Osteocyte (in vitro differentiated cells): Measurements from ENCODE around the gene CD59. TPM values are rescaled to one million over a fixed set of nuclear protein-coding genes. Genes with fewer than 3 reads are reported as not detected.

ENCODE experiments used
- DNase-seq: peaks from one replicate; pipeline ENCODE4 v3.0.0; 2021; ENCODE audit warnings: mixed read lengths; ENCODE audit not compliant: unreplicated experiment; ENCODE audit errors: extremely low spot score
- H3K27ac Mint-ChIP-seq: one replicate; pipeline ENCODE4 v1.8.0; 2021; ENCODE audit warnings: mild to moderate bottlenecking, mixed read lengths; ENCODE audit not compliant: unreplicated experiment
- H3K27me3 Mint-ChIP-seq: one replicate; pipeline ENCODE4 v1.8.0; 2021; ENCODE audit warnings: mixed read lengths; ENCODE audit not compliant: unreplicated experiment
- H3K36me3 Mint-ChIP-seq: one replicate; pipeline ENCODE4 v1.8.0; 2021; ENCODE audit warnings: mixed read lengths; ENCODE audit not compliant: unreplicated experiment
- H3K4me1 Mint-ChIP-seq: one replicate; pipeline ENCODE4 v1.8.0; 2021; ENCODE audit warnings: mixed read lengths; ENCODE audit not compliant: unreplicated experiment
- H3K4me3 Mint-ChIP-seq: one replicate; pipeline ENCODE4 v1.8.0; 2021; ENCODE audit warnings: mild to moderate bottlenecking, moderate library complexity, mixed read lengths; ENCODE audit not compliant: unreplicated experiment
- H3K9me3 Mint-ChIP-seq: one replicate; pipeline ENCODE4 v1.8.0; 2021; ENCODE audit warnings: mixed read lengths; ENCODE audit not compliant: unreplicated experiment
- CTCF ChIP-seq: fragments of 200-600 bp; sonication (generic); IDR thresholded peaks from 2 replicates; pipeline ENCODE4 v1.5.0; 2021; ENCODE audit warnings: antibody characterized with exemption, mild to moderate bottlenecking, moderate library complexity
- total RNA-seq: library from RNA; stranded (reverse); gene quantifications from 2 replicates; pipeline ENCODE4 v1.2.1, GENCODE V29; 2021

Gene CD59
- total RNA-seq, 1 donor from 2014 or later = 857 TPM

- H3K4me3 Mint-ChIP-seq = no peak overlapping the region
- H3K27me3 Mint-ChIP-seq = no peaks in the 10 kb centered on the region
- peaks cover 15% of the 10 kb centered on the region for H3K4me1 Mint-ChIP-seq
- peaks cover 24% of the 10 kb centered on the region for H3K36me3 Mint-ChIP-seq
- no peaks in the 10 kb centered on the region for H3K9me3 Mint-ChIP-seq
- peak overlapping the region; percentile 56 for H3K27ac Mint-ChIP-seq
- no peak for TF ChIP-seq CTCF
- no peak for DNase-seq
Observed at GRCh38 chr11:33747979-33748378, 11.8 kb upstream of the CD59 start.

DNA sequence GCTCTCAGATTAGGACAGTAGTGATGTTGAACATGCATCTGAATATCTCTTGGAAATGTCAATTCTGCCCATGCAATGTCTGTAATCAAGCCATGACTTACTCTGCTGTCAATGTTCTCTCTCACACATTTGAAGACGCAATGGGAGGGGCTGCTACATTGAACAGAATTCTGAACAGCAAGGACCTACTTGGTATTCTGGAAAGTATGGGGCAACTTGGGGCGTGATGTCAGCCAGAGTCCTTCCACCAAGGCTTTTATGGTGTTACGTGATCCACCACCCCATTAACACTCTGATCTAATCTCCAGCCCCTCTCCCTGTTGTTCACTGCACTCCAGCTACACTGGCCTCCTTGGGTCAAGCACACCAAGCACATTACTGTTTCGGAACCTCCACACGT, 7.1 kb upstream of the CD59 start:
- Mint-ChIP-seq H3K27ac (no peak overlapping the region), H3K4me1 (peaks cover 15% of the 10 kb centered on the region), H3K36me3 (peaks cover 22% of the 10 kb centered on the region), H3K4me3 (no peak overlapping the region), H3K9me3 (no peaks in the 10 kb centered on the region), H3K27me3 (no peaks in the 10 kb centered on the region)
- no peak for TF ChIP-seq CTCF
- DNase-seq = no peak

DNA sequence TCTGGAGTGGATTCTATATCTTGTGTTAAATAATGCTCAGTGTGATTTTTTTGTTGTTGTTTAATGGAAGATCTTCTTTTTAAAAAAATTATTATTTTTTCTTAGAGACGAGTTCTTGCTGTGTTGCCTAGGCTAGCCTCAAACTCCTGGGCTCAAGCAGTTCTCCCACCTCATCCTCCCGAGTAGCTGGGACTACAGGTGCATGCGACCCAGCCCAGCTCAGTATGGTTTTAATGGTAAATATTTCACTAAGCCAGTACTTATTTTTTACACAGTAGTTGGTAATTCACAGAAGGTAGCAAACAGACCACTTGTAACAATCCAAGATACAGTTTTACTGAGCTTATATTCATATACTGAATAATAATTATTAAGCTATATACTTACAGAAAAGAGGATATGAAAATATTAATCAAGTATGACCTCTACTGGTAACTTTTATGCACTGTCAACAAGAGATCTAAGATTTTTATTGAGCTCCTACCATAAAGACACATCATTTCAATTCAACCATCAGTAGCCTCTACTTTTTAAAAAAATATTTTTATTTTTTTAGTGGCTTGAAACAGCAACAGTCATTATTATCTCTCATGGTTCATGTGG, 6.1 kb upstream of the CD59 start:
- no peaks in the 10 kb centered on the region for H3K9me3 Mint-ChIP-seq
- no peaks in the 10 kb centered on the region for H3K27me3 Mint-ChIP-seq
- peak; percentile 60 for TF ChIP-seq CTCF
- no peak overlapping the region for H3K27ac Mint-ChIP-seq
- no peak for DNase-seq
- no peak overlapping the region for H3K4me3 Mint-ChIP-seq
- peaks cover 16% of the 10 kb centered on the region for H3K4me1 Mint-ChIP-seq
- H3K36me3 Mint-ChIP-seq = peaks cover 20% of the 10 kb centered on the region

DNA sequence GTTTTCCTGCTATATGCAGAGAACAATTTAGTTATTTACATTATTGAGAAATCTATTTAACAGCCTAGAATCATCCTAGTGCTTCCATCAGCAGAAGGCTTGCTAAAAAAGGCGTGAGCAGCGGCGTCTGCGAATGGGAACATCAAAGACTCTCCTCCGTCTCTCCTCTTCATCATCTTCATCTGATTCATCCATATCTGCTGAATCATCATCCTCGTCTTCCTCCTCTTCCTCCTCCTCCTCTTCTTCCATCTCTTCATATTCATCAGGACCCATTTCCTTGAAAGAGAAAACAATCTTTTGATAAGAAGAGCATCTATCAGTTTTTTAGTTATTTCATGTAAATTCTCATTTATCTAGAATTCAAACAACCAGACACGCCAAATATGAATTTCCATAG, 5.6 kb upstream of the CD59 start:
- DNase-seq = no peak
- Mint-ChIP-seq H3K27me3 (no peaks in the 10 kb centered on the region), H3K27ac (no peak overlapping the region), H3K9me3 (no peaks in the 10 kb centered on the region), H3K4me3 (no peak overlapping the region), H3K4me1 (peaks cover 18% of the 10 kb centered on the region), H3K36me3 (peaks cover 15% of the 10 kb centered on the region)
- no peak for TF ChIP-seq CTCF

DNA sequence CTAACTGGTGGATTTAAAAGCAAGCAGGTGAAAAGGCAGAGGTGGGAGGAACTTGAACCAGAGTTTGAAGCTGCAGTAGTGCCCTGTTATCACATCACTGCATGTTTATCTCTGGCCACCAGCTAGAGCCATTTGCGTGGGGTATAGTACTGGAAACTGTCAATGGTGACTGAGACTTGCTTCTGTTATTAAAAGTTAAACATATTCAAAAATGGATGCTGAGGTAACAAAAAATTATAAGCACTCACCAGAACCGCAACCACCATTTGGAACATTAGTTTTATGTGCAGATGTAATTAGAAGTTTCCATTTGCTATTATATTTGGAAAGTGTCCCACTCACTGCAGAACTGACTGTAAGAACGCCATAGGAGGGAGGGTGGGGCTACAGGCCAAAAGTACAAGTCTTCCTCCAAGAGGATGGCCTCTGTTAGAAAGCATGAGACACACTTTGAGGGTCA, 1.2 kb upstream of the CD59 start:
- H3K4me3 Mint-ChIP-seq = peak overlapping the region; percentile 92
- peaks cover 45% of the 10 kb centered on the region for H3K4me1 Mint-ChIP-seq
- no peak for DNase-seq
- no peak for TF ChIP-seq CTCF
- H3K27me3 Mint-ChIP-seq = no peaks in the 10 kb centered on the region
- peak overlapping the region; percentile 97 for H3K27ac Mint-ChIP-seq
- H3K9me3 Mint-ChIP-seq = no peaks in the 10 kb centered on the region
- H3K36me3 Mint-ChIP-seq = peaks cover 10% of the 10 kb centered on the region
